Measurements from ENCODE around the gene PLS3.
"Not testable (repeated sequence)": the region's sequence is repeated elsewhere in the genome, so short reads cannot be mapped to it uniquely, and the experiment has no call there.

Gene PLS3

GRCh38 chrX:115560978-115561604, at the start of gene PLS3:
TSS of gene PLS3 (plus strand) at chrX:115561174. CDS start at chrX:115610251, 49,077 bp downstream.
- peak; percentile 40 for DNase-seq

GRCh38 chrX:115518113-115518512, 42.9 kb upstream of the PLS3 start:
- DNase-seq: no peak

GRCh38 chrX:115521741-115522140, 39.2 kb upstream of the PLS3 start:
- DNase-seq: no peak

- DNase-seq: no peak
Measured at GRCh38 chrX:115522952-115523351, 38.0 kb upstream of the PLS3 start.

- no peak for DNase-seq
Measured at GRCh38 chrX:115525486-115525885, 35.5 kb upstream of the PLS3 start.

- DNase-seq: no peak
Measured at GRCh38 chrX:115531818-115532403, 29.1 kb upstream of the PLS3 start.

- DNase-seq: no peak
Measured at GRCh38 chrX:115533485-115533884, 27.5 kb upstream of the PLS3 start.

- DNase-seq: no peak
Measured at GRCh38 chrX:115534383-115534782, 26.6 kb upstream of the PLS3 start.

GRCh38 chrX:115535421-115535820, 25.6 kb upstream of the PLS3 start:
- DNase-seq: no peak

- DNase-seq: no peak
Measured at GRCh38 chrX:115535844-115536243, 25.1 kb upstream of the PLS3 start.

GRCh38 chrX:115539841-115540240, 21.1 kb upstream of the PLS3 start:
- DNase-seq: no peak

- not testable (repeated sequence) for DNase-seq
Measured at GRCh38 chrX:115541045-115541444, 19.9 kb upstream of the PLS3 start.

GRCh38 chrX:115547448-115547847, 13.5 kb upstream of the PLS3 start:
- no peak for DNase-seq

- no peak for DNase-seq
Measured at GRCh38 chrX:115549008-115549407, 12.0 kb upstream of the PLS3 start.

GRCh38 chrX:115553171-115553570, 7.8 kb upstream of the PLS3 start:
- DNase-seq: no peak

GRCh38 chrX:115559672-115560071, 1.3 kb upstream of the PLS3 start:
- DNase-seq: no peak

GRCh38 chrX:115560211-115560977, 580 bp upstream of the PLS3 start:
- no peak for DNase-seq

- DNase-seq: peak; percentile 22
Measured at GRCh38 chrX:115561605-115562479, 868 bp downstream of the PLS3 start.

- no peak for DNase-seq
Measured at GRCh38 chrX:115562480-115562847, 1.5 kb downstream of the PLS3 start.

GRCh38 chrX:115563633-115564162, 2.7 kb downstream of the PLS3 start:
- DNase-seq: no peak

- no peak for DNase-seq
Measured at GRCh38 chrX:115564243-115564642, 3.3 kb downstream of the PLS3 start.

GRCh38 chrX:115565888-115566287, 4.9 kb downstream of the PLS3 start:
- DNase-seq: no peak

- no peak for DNase-seq
Measured at GRCh38 chrX:115571712-115572111, 10.7 kb downstream of the PLS3 start.

Data from activated CD4-positive, alpha-beta T cell treated with anti-CD3 and anti-CD28 coated beads, Interleukin-10, Interleukin-2, amounts not matched to agents 100 ng/mL and 50 ng/mL, durations not matched to agents 16 hours and 8 hours (primary cell).